GM13976 (cell line): ENCODE data around the gene NUMBL.

Experiments used
- DNase-seq: peaks from one replicate; pipeline ENCODE4 v3.0.0; 2012; ENCODE audit warnings: low spot score
- CTCF ChIP-seq: IDR thresholded peaks from 2 replicates; pipeline ENCODE4 v1.5.1; 2012; ENCODE audit warnings: borderline replicate concordance, mild to moderate bottlenecking; ENCODE audit not compliant: insufficient read depth; ENCODE audit errors: extremely low read depth, missing control alignments, control extremely low read depth
- in situ Hi-C: fragments of 300-500 bp; cut with MboI; formaldehyde crosslinking; loops from one replicate; pipeline ENCODE4 v1.12.0; 2022; ENCODE audit warnings: low sequenced_read_pairs, mixed read lengths, inconsistent platforms; ENCODE audit not compliant: unreplicated experiment

NUMBL gene

GRCh38 chr19:40685016-40685526 lies 5.4 kb downstream of the NUMBL start:
- in situ Hi-C loops, result no loop called here
- TF ChIP-seq CTCF, result no peak
- no peak for DNase-seq

- no peak for DNase-seq
- TF ChIP-seq CTCF, result no peak
- in situ Hi-C loops, result no loop called here
Observed at GRCh38 chr19:40684280-40684679, 6.2 kb downstream of the NUMBL start.

GRCh38 chr19:40683437-40683836 lies 7.0 kb downstream of the NUMBL start:
- in situ Hi-C loops, result no loop called here
- TF ChIP-seq CTCF, result no peak
- DNase-seq, result no peak

- no peak for DNase-seq
- TF ChIP-seq CTCF, result no peak
- in situ Hi-C loops, result no loop called here
Observed at GRCh38 chr19:40682431-40682964, 8.0 kb downstream of the NUMBL start.

- no peak for TF ChIP-seq CTCF
- no peak for DNase-seq
- in situ Hi-C loops, result no loop called here
Observed at GRCh38 chr19:40681039-40681438, 9.4 kb downstream of the NUMBL start.

- DNase-seq, result no peak
- TF ChIP-seq CTCF, result no peak
- in situ Hi-C loops, result no loop called here
Observed at GRCh38 chr19:40677156-40677555, 13.3 kb downstream of the NUMBL start.
